H9 (cell line): ENCODE measurements around the gene XPR1. TPM values are rescaled to one million over a fixed set of nuclear protein-coding genes. Genes with fewer than 3 reads are reported as not detected.

Source experiments
- DNase-seq: peaks from one replicate; pipeline ENCODE4 v3.0.0-alpha.2; 2017
- H2AFZ ChIP-seq: one replicate; pipeline ENCODE4 v1.6.1; 2013; ENCODE audit warnings: mild to moderate bottlenecking, low read length, control low read depth, moderate library complexity
- H2AK5ac ChIP-seq: 2 replicates; pipeline ENCODE4 v1.6.1; 2013; ENCODE audit warnings: low read length, control low read depth, mixed read lengths; ENCODE audit not compliant: insufficient read length
- H2BK120ac ChIP-seq: one replicate; pipeline ENCODE4 v1.6.1; 2013; ENCODE audit warnings: low read depth, mild to moderate bottlenecking, low read length, control low read depth, inconsistent platforms; ENCODE audit not compliant: poor library complexity, severe bottlenecking
- H2BK12ac ChIP-seq: 2 replicates; pipeline ENCODE4 v1.6.1; 2013; ENCODE audit warnings: low read length, control low read depth, mixed read lengths, low read depth; ENCODE audit not compliant: insufficient read length
- H2BK15ac ChIP-seq: 2 replicates; pipeline ENCODE4 v1.6.1; 2013; ENCODE audit warnings: low read depth, low read length, control low read depth
- H2BK20ac ChIP-seq: one replicate; pipeline ENCODE4 v1.6.1; 2013; ENCODE audit warnings: low read depth, mild to moderate bottlenecking, low read length, control low read depth, inconsistent platforms; ENCODE audit not compliant: poor library complexity, severe bottlenecking
- H2BK5ac ChIP-seq: 2 replicates; pipeline ENCODE4 v1.6.1; 2013; ENCODE audit warnings: low read length, control low read depth, mixed read lengths; ENCODE audit not compliant: insufficient read length
- H3K14ac ChIP-seq: 2 replicates; pipeline ENCODE4 v1.6.1; 2013; ENCODE audit warnings: low read length, control low read depth; ENCODE audit not compliant: insufficient read depth
- H3K18ac ChIP-seq: 2 replicates; pipeline ENCODE4 v1.6.1; 2013; ENCODE audit warnings: low read depth, mild to moderate bottlenecking, mixed read lengths, low read length, control low read depth; ENCODE audit not compliant: insufficient read length
- H3K23ac ChIP-seq: 2 replicates; pipeline ENCODE4 v1.6.1; 2013; ENCODE audit warnings: low read length, control low read depth, mixed read lengths, low read depth; ENCODE audit not compliant: insufficient read length
- H3K23me2 ChIP-seq: 2 replicates; pipeline ENCODE4 v1.6.1; 2013; ENCODE audit warnings: low read depth, mild to moderate bottlenecking, mixed read lengths, low read length, control low read depth; ENCODE audit not compliant: insufficient read length, poor library complexity, severe bottlenecking
- H3K27ac ChIP-seq: 2 replicates; pipeline ENCODE4 v1.5.1; 2013; ENCODE audit warnings: low read length, control low read depth, mixed read lengths, low read depth; ENCODE audit not compliant: insufficient read length
- H3K27me3 ChIP-seq: 2 replicates; pipeline ENCODE4 v1.6.1; 2013; ENCODE audit warnings: low read length, control low read depth, inconsistent platforms; ENCODE audit not compliant: insufficient read depth
- H3K4ac ChIP-seq: 2 replicates; pipeline ENCODE4 v1.6.1; 2013; ENCODE audit warnings: low read depth, mild to moderate bottlenecking, control low read depth, inconsistent platforms, low read length, moderate library complexity
- H3K4me1 ChIP-seq: 2 replicates; pipeline ENCODE4 v1.6.1; 2013; ENCODE audit warnings: low read length, control low read depth, inconsistent platforms; ENCODE audit not compliant: insufficient read depth
- H3K4me2 ChIP-seq: 2 replicates; pipeline ENCODE4 v1.6.1; 2013; ENCODE audit warnings: low read length, control low read depth, mixed read lengths; ENCODE audit not compliant: insufficient read length, insufficient read depth
- H3K56ac ChIP-seq: 2 replicates; pipeline ENCODE4 v1.6.1; 2013; ENCODE audit warnings: low read depth, mild to moderate bottlenecking, mixed read lengths, low read length, control low read depth; ENCODE audit not compliant: insufficient read length
- H3K79me1 ChIP-seq: 2 replicates; pipeline ENCODE4 v1.6.1; 2013; ENCODE audit warnings: low read depth, mild to moderate bottlenecking, moderate library complexity, low read length, control low read depth, inconsistent platforms; ENCODE audit not compliant: insufficient read depth, poor library complexity, severe bottlenecking
- H3K79me2 ChIP-seq: 2 replicates; pipeline ENCODE4 v1.6.1; 2013; ENCODE audit warnings: low read length, control low read depth, inconsistent platforms; ENCODE audit not compliant: insufficient read depth
- H3K9ac ChIP-seq: 2 replicates; pipeline ENCODE4 v1.6.1; 2013; ENCODE audit warnings: low read length, control low read depth, mixed read lengths; ENCODE audit not compliant: insufficient read length; ENCODE audit errors: extremely low read depth
- H3K9me3 ChIP-seq: one replicate; pipeline ENCODE4 v1.6.1; 2013; ENCODE audit warnings: low read depth, low read length, inconsistent platforms; ENCODE audit not compliant: control insufficient read depth
- H3T11ph ChIP-seq: one replicate; pipeline ENCODE4 v1.6.1; 2013; ENCODE audit warnings: mild to moderate bottlenecking, low read length, control low read depth, inconsistent platforms
- H4K20me1 ChIP-seq: one replicate; pipeline ENCODE4 v1.6.1; 2013; ENCODE audit not compliant: control insufficient read depth, insufficient read length, insufficient read depth
- H4K5ac ChIP-seq: 2 replicates; pipeline ENCODE4 v1.6.1; 2013; ENCODE audit warnings: low read depth, mild to moderate bottlenecking, mixed read lengths, low read length, control low read depth; ENCODE audit not compliant: insufficient read length
- H4K8ac ChIP-seq: replicated peaks from 2 replicates; pipeline ENCODE4 v1.6.1; 2013; ENCODE audit warnings: low read length, control low read depth, mixed read lengths, low read depth; ENCODE audit not compliant: insufficient read length
- H4K91ac ChIP-seq: 2 replicates; pipeline ENCODE4 v1.6.1; 2013; ENCODE audit warnings: low read depth, mild to moderate bottlenecking, moderate library complexity, mixed read lengths, low read length, control low read depth; ENCODE audit not compliant: insufficient read length
- H3K27ac Mint-ChIP-seq, 3 experiments: 2 replicates in 2 of 3; 3 replicates in 1 of 3; pipeline ENCODE4 v1.8.0; 2020 to 2021; ENCODE audit warnings: mixed read lengths in 3 of 3, mild to moderate bottlenecking in 1 of 3, moderate library complexity in 1 of 3
- H3K27me3 Mint-ChIP-seq: 2 replicates; pipeline ENCODE4 v1.8.0; 2021; ENCODE audit warnings: low read depth, mild to moderate bottlenecking, moderate library complexity, mixed read lengths
- H3K36me3 Mint-ChIP-seq, 3 experiments: 2 replicates in 2 of 3; 3 replicates in 1 of 3; pipeline ENCODE4 v1.8.0; 2020 to 2021; ENCODE audit warnings: low read depth in 3 of 3, mixed read lengths in 3 of 3; ENCODE audit not compliant: insufficient read depth in 1 of 3
- H3K4me1 Mint-ChIP-seq, 2 experiments: 2 replicates each; pipeline ENCODE4 v1.8.0; 2020; ENCODE audit warnings: mixed read lengths in 2 of 2
- H3K4me3 Mint-ChIP-seq, 2 experiments: 2 replicates in 1 of 2; 3 replicates in 1 of 2; pipeline ENCODE4 v1.8.0; 2020 to 2021; ENCODE audit warnings: mild to moderate bottlenecking in 2 of 2, mixed read lengths in 2 of 2, moderate library complexity in 1 of 2
- H3K9me3 Mint-ChIP-seq, 2 experiments: 2 replicates in 1 of 2; 3 replicates in 1 of 2; pipeline ENCODE4 v1.8.0; 2020; ENCODE audit warnings: mild to moderate bottlenecking in 2 of 2, mixed read lengths in 2 of 2, moderate library complexity in 1 of 2
- WGBS: extraction: QIAGEN DNeasy Blood & Tissue Kit; methylation state at CpG from one replicate; pipeline ENCODE4 v1.1.7; 2013; ENCODE audit warnings: missing lambda C conversion rate, low lambda C conversion rate, mixed read lengths; ENCODE audit not compliant: insufficient read length; ENCODE audit errors: extremely low coverage; 5-methylcytosine and 5-hydroxymethylcytosine counted together
- total RNA-seq: library from RNA; stranded (reverse); gene quantifications from 2 replicates; pipeline ENCODE4 v1.2.1, GENCODE V29; 2021
- TF ChIP-seq, protein P1 (sequence below): fragments of 200-600 bp; sonication (generic); conservative IDR thresholded peaks from 3 replicates; pipeline ENCODE4 v1.8.0; 2021; ENCODE audit warnings: antibody characterized with exemption, mild to moderate bottlenecking

The XPR1 gene
- total RNA-seq, 1 experiment from 2014 or later = 34.1 TPM

DNA sequence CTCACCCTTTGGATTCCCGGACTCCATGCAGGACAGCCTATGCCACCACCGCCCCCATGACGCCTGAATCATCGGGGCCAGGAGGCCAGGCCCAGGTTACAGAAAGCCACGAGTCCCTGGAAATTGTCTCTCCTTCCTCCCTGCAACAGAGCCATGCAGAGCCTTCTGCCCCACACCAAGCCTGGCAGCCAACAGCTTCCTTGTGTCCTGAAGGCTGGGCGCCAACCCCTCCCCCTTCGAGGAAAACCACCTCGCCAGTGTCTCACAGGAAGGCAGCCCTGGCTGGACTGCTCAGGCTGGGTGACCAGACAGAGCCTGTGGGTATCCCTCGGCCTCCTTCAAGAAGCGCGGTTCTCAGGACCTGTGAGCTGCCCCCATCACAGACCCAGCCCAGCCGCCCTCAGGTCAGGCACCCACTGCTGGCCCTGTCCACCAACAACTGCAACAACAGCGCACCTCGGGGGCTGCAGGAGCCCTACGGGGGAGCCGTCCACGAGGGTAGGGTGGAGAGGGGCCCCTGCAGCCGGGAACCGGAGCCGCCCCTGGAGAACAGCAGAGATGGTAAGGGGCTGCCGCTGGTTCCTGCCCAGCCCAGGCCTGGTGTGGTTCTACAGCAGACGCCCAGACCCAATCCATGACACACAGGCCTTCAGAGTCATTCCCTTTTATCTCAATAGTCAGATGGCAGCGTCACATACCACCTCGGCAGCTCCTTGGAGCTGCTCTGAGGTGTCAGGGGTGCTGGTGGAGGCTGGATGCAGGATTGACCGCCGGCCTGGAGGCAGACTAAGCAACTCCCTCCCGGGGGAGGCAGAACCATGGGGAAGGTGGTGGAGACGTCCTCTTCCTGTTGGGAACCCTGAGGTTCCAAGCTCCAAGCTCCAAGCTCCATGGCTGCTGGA, 304.5 kb downstream of the XPR1 start:
- no peaks in the 10 kb centered on the region for H4K20me1 ChIP-seq
- no CpG with 5 or more reads among the region's 28 CpGs for WGBS
- no peak overlapping the region for H2BK20ac ChIP-seq
- peak overlapping the region; percentile 46; the same call in 1 of the 2 replicates for H3K14ac ChIP-seq
- no peak overlapping the region for H2BK5ac ChIP-seq
- H2AK5ac ChIP-seq = no peak overlapping the region
- no peaks in the 10 kb centered on the region for H3K23me2 ChIP-seq
- H3K9me3 ChIP-seq = no peaks in the 10 kb centered on the region
- no peak overlapping the region for H3T11ph ChIP-seq
- H3K79me2 ChIP-seq = no peaks in the 10 kb centered on the region
- H4K91ac ChIP-seq = no peak overlapping the region
- H2BK120ac ChIP-seq = no peak overlapping the region
- no peak overlapping the region for H3K27ac ChIP-seq
- H2BK12ac ChIP-seq = no peak overlapping the region
- no peak overlapping the region for H3K9ac ChIP-seq
- H3K27ac Mint-ChIP-seq = peak overlapping the region in 1 of 3 experiments; percentile 62; a peak in 2 of 7 replicates
- H3K79me1 ChIP-seq = no peaks in the 10 kb centered on the region
- no peak overlapping the region for H2BK15ac ChIP-seq
- peaks cover 0 to 2% (median 0%) of the 10 kb centered on the region in 3 experiments; a peak in 1 of 7 replicates for H3K36me3 Mint-ChIP-seq
- H3K18ac ChIP-seq = no peak overlapping the region
- TF ChIP-seq, protein P1, sequence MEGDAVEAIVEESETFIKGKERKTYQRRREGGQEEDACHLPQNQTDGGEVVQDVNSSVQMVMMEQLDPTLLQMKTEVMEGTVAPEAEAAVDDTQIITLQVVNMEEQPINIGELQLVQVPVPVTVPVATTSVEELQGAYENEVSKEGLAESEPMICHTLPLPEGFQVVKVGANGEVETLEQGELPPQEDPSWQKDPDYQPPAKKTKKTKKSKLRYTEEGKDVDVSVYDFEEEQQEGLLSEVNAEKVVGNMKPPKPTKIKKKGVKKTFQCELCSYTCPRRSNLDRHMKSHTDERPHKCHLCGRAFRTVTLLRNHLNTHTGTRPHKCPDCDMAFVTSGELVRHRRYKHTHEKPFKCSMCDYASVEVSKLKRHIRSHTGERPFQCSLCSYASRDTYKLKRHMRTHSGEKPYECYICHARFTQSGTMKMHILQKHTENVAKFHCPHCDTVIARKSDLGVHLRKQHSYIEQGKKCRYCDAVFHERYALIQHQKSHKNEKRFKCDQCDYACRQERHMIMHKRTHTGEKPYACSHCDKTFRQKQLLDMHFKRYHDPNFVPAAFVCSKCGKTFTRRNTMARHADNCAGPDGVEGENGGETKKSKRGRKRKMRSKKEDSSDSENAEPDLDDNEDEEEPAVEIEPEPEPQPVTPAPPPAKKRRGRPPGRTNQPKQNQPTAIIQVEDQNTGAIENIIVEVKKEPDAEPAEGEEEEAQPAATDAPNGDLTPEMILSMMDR = no peak
- no peak overlapping the region for H3K56ac ChIP-seq
- DNase-seq = no peak
- no peaks in the 10 kb centered on the region; the same call in 1 of the 2 replicates for H3K4me1 ChIP-seq
- H4K5ac ChIP-seq = no peak overlapping the region
- no peak overlapping the region for H2AFZ ChIP-seq
- H3K23ac ChIP-seq = no peak overlapping the region
- no peaks in the 10 kb centered on the region for H3K27me3 ChIP-seq
- peaks cover 10 to 15% of the 10 kb centered on the region in 2 experiments for H3K4me1 Mint-ChIP-seq
- no peak overlapping the region for H3K4me2 ChIP-seq
- H3K27me3 Mint-ChIP-seq = peaks cover 13% of the 10 kb centered on the region
- no peak overlapping the region for H3K4ac ChIP-seq
- H3K9me3 Mint-ChIP-seq = no peaks in the 10 kb centered on the region
- H4K8ac ChIP-seq = no peak overlapping the region
- no peak overlapping the region for H3K4me3 Mint-ChIP-seq
